ENCODE measurements around the gene DAAM1. TPM values are rescaled to one million over a fixed set of nuclear protein-coding genes. Genes with fewer than 3 reads are reported as not detected.

The DAAM1 gene
- total RNA-seq, 1 experiment from 2014 or later, result 11.5 TPM

DNA sequence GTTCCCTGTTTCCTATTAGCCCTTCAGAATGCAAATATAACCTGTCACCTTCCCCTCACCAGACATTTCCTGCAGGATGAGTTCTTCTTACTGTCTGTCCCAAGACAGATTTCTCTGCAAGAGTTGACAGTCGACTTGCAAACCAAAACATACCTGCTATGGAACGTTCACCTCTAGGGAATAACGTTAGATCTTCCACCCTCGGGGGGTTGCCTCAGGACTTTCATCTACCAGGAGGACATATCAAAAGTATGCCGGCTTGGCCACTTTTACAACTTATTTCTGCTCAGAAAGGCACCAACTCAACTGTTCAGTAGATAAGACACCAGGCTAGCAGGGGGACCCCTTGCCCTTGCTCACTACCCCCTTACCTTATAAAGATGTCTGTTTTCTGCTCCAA lies 92.5 kb downstream of the DAAM1 start:
- Histone ChIP-seq H3K4me1 (ENCODE audit: insufficient read depth, low read length, poor library complexity, severe bottlenecking) (peaks cover 11% of the 10 kb centered on the region), H3K27me3 (replicated peaks; ENCODE audit: insufficient read depth, low read depth, low read length, poor library complexity) (no peaks in the 10 kb centered on the region), H3K4me3 (ENCODE audit: low read depth, low read length, poor library complexity, severe bottlenecking) (no peak overlapping the region), H3K27ac (ENCODE audit: low read depth, low read length, poor library complexity, severe bottlenecking) (no peak overlapping the region), H3K36me3 (ENCODE audit: insufficient read depth, low read length, poor library complexity, severe bottlenecking) (no peaks in the 10 kb centered on the region), H3K9me3 (ENCODE audit: low read depth, low read length, poor library complexity, severe bottlenecking) (no peaks in the 10 kb centered on the region)
- TF ChIP-seq, protein P1, sequence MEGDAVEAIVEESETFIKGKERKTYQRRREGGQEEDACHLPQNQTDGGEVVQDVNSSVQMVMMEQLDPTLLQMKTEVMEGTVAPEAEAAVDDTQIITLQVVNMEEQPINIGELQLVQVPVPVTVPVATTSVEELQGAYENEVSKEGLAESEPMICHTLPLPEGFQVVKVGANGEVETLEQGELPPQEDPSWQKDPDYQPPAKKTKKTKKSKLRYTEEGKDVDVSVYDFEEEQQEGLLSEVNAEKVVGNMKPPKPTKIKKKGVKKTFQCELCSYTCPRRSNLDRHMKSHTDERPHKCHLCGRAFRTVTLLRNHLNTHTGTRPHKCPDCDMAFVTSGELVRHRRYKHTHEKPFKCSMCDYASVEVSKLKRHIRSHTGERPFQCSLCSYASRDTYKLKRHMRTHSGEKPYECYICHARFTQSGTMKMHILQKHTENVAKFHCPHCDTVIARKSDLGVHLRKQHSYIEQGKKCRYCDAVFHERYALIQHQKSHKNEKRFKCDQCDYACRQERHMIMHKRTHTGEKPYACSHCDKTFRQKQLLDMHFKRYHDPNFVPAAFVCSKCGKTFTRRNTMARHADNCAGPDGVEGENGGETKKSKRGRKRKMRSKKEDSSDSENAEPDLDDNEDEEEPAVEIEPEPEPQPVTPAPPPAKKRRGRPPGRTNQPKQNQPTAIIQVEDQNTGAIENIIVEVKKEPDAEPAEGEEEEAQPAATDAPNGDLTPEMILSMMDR (conservative IDR thresholded peaks at IDR 0.05; ENCODE audit: low read depth, low read length), result no peak
- no peak for TF ChIP-seq EZH2 (IDR thresholded peaks at IDR 0.05; ENCODE audit: borderline replicate concordance, low read depth, low read length, poor library complexity, severe bottlenecking)
- ChIA-PET CTCF (no interaction called here), POLR2A (ENCODE audit: low non-redundant PET) (no interaction called here)
- intact Hi-C loops (cut with micrococcal nuclease; ENCODE audit: unreplicated experiment), result no loop called here
- no TSS peak for BruUV-seq (replicated peaks)
- DNase-seq (ENCODE audit: low spot score), result no peak

DNA sequence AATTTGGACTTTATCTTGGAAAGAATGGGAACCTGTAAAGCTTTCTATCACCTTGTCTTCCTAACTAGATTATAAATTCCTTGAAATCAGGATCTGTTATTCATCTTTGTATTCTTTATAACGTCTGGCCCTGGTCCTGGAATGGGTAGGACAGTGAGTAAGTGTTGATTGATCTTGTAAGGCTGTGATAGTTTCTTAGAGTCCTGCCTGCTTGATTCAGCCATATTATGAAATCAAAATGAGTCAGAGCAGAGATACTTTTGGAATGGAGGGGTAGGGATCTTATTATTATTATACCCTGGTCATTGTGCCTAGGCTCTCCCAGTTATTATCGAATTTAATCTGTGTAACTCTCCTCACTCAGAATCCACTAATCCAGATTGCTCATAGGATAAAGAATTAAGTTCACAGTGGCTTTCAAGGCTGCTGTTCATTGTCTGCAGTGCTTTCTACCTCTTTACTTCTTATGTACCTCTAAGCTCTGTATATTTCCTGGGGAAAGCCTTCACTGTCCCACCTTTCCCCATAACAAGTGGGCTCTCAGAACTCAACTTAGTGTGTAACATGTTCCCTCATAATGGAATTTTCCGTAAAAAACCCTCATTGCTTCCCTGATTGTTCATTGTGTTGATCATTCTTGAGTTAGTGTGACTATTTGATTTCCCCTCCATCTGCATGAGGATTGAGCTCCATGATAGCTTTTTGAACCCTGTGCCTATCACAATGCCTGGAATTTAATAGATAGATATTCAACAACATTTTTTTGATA lies 93.3 kb downstream of the DAAM1 start:
- DNase-seq (ENCODE audit: low spot score), result no peak
- BruUV-seq (replicated peaks), result no TSS peak

GRCh38 chr14:59282378-59282765 lies 93.9 kb downstream of the DAAM1 start:
- ChIA-PET POLR2A (ENCODE audit: low non-redundant PET) (no interaction called here), CTCF (no interaction called here)
- H3K27me3 ChIP-seq (replicated peaks; ENCODE audit: insufficient read depth, low read depth, low read length, poor library complexity), result no peaks in the 10 kb centered on the region
- intact Hi-C loops (cut with micrococcal nuclease; ENCODE audit: unreplicated experiment), result no loop called here
- peaks cover 11% of the 10 kb centered on the region for H3K4me1 ChIP-seq (ENCODE audit: insufficient read depth, low read length, poor library complexity, severe bottlenecking)
- no peaks in the 10 kb centered on the region for H3K36me3 ChIP-seq (ENCODE audit: insufficient read depth, low read length, poor library complexity, severe bottlenecking)
- BruUV-seq (replicated peaks), result no TSS peak
- no peak overlapping the region for H3K27ac ChIP-seq (ENCODE audit: low read depth, low read length, poor library complexity, severe bottlenecking)
- no peak overlapping the region for H3K4me3 ChIP-seq (ENCODE audit: low read depth, low read length, poor library complexity, severe bottlenecking)
- H3K9me3 ChIP-seq (ENCODE audit: low read depth, low read length, poor library complexity, severe bottlenecking), result no peaks in the 10 kb centered on the region
- no peak for TF ChIP-seq EZH2 (IDR thresholded peaks at IDR 0.05; ENCODE audit: borderline replicate concordance, low read depth, low read length, poor library complexity, severe bottlenecking)
- TF ChIP-seq, protein P1 (conservative IDR thresholded peaks at IDR 0.05; ENCODE audit: low read depth, low read length), result no peak
- DNase-seq (ENCODE audit: low spot score), result no peak

More for the DNA sequence above, 93.3 kb downstream of the DAAM1 start:
- ChIA-PET CTCF (no interaction called here), POLR2A (ENCODE audit: low non-redundant PET) (no interaction called here)
- intact Hi-C loops (cut with micrococcal nuclease; ENCODE audit: unreplicated experiment), result no loop called here
- no peaks in the 10 kb centered on the region for H3K27me3 ChIP-seq (replicated peaks; ENCODE audit: insufficient read depth, low read depth, low read length, poor library complexity)
- no peak overlapping the region for H3K27ac ChIP-seq (ENCODE audit: low read depth, low read length, poor library complexity, severe bottlenecking)
- H3K9me3 ChIP-seq (ENCODE audit: low read depth, low read length, poor library complexity, severe bottlenecking), result no peaks in the 10 kb centered on the region
- H3K4me1 ChIP-seq (ENCODE audit: insufficient read depth, low read length, poor library complexity, severe bottlenecking), result peaks cover 11% of the 10 kb centered on the region
- no peaks in the 10 kb centered on the region for H3K36me3 ChIP-seq (ENCODE audit: insufficient read depth, low read length, poor library complexity, severe bottlenecking)
- H3K4me3 ChIP-seq (ENCODE audit: low read depth, low read length, poor library complexity, severe bottlenecking), result no peak overlapping the region
- no peak for TF ChIP-seq EZH2 (IDR thresholded peaks at IDR 0.05; ENCODE audit: borderline replicate concordance, low read depth, low read length, poor library complexity, severe bottlenecking)
- TF ChIP-seq, protein P1 (conservative IDR thresholded peaks at IDR 0.05; ENCODE audit: low read depth, low read length), result no peak
